ENCODE results near the gene LPAR2. TPM values are rescaled to one million over a fixed set of nuclear protein-coding genes. Genes with fewer than 3 reads are reported as not detected.

LPAR2 gene
- polyA plus RNA-seq, 3 donors: 1.9 to 108 (median 2.2) TPM

DNA sequence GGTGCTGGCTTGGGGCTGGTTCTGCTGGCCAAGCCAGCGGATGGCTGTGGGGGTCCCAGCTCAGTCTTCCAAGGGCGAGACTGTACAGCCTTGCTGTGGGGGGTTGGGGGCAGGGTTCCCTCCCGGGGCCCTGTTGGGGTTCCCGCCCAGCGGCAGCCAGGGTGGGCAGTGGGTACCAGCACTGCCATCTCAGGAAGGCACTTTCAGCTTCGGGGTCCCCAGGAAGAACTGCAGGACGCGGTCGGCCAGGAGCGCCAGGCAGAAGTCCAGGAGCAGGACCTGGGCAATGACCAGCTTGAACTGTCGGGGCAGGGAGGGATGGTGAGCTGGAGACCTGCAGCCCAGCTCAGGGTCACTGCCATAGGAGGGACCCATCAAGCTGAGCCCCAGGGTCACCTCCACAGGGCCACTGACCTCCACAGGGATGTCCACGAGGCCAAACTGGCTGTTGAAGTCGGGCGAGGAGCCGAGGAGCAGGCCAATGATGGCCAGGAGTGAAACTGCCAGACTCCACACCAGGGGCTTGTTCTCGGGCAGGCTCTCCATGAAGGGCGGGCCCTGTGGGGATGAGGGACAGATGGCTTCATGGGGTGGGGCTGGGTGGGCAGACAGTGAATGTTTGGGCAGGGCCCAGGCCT lies 17.3 kb upstream of the LPAR2 start:
- no peak for DNase-seq
- no peak overlapping the region for H3K9ac ChIP-seq (ENCODE audit: insufficient read depth, low read length, poor library complexity, severe bottlenecking)
- WGBS (ENCODE audit: insufficient coverage): 97% methylated on average over 16 of the region's 17 CpGs
- peaks cover 31% of the 10 kb centered on the region for H3K79me2 ChIP-seq (ENCODE audit: insufficient read depth, low read length)
- H3K27ac ChIP-seq (ENCODE audit: low read depth in 1 of 2, low read length in 2 of 2): no peak overlapping the region
- peaks cover 23% of the 10 kb centered on the region for H4K20me1 ChIP-seq (ENCODE audit: insufficient read depth, low read length)
- Mint-ChIP-seq H3K9me3 (no peaks in the 10 kb centered on the region), H3K36me3 (peaks cover 49 to 79% of the 10 kb centered on the region in 2 donors), H3K4me3 (no peak overlapping the region), H3K4me1 (peaks cover 13% of the 10 kb centered on the region), H3K27ac (peak overlapping the region in 2 of 7 donors; percentile 35 to 45), H3K27me3 (ENCODE audit: low read depth in 3 of 3) (peaks cover 0 to 2% (median 1%) of the 10 kb centered on the region in 3 donors)
- peaks cover 61 to 71% of the 10 kb centered on the region in 2 donors for H3K36me3 ChIP-seq (replicated peaks in 1 of 2; ENCODE audit: control insufficient read depth in 1 of 2, insufficient read depth in 2 of 2, low read length in 2 of 2)
- no peak overlapping the region for H3K4me3 ChIP-seq (replicated peaks in 1 of 3; ENCODE audit: low read depth in 2 of 3, low read length in 3 of 3)
- H2AFZ ChIP-seq (ENCODE audit: insufficient read depth, low read depth, low read length, poor library complexity, severe bottlenecking): no peak overlapping the region
- TF ChIP-seq, protein P1, sequence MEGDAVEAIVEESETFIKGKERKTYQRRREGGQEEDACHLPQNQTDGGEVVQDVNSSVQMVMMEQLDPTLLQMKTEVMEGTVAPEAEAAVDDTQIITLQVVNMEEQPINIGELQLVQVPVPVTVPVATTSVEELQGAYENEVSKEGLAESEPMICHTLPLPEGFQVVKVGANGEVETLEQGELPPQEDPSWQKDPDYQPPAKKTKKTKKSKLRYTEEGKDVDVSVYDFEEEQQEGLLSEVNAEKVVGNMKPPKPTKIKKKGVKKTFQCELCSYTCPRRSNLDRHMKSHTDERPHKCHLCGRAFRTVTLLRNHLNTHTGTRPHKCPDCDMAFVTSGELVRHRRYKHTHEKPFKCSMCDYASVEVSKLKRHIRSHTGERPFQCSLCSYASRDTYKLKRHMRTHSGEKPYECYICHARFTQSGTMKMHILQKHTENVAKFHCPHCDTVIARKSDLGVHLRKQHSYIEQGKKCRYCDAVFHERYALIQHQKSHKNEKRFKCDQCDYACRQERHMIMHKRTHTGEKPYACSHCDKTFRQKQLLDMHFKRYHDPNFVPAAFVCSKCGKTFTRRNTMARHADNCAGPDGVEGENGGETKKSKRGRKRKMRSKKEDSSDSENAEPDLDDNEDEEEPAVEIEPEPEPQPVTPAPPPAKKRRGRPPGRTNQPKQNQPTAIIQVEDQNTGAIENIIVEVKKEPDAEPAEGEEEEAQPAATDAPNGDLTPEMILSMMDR (IDR thresholded peaks at IDR 0.05): no peak
- no peak overlapping the region for H3K4me2 ChIP-seq (replicated peaks; ENCODE audit: extremely low read depth, low read length, poor library complexity, severe bottlenecking)
- no peaks in the 10 kb centered on the region for H3K9me3 ChIP-seq (replicated peaks in 1 of 2; ENCODE audit: control insufficient read depth in 1 of 2, insufficient read depth in 1 of 2, low read length in 2 of 2)
- no peaks in the 10 kb centered on the region for H3K27me3 ChIP-seq (ENCODE audit: control insufficient read depth in 2 of 2, insufficient read depth in 2 of 2, low read length in 2 of 2)
- intact Hi-C loops (cut with micrococcal nuclease): loop anchor here in 1 of 2 donors (2.0 kb wide), 1 partner anchor 113 kb away; no protein-coding TSS in a partner anchor
- H3K4me1 ChIP-seq (ENCODE audit: control insufficient read depth in 1 of 2, insufficient read depth in 2 of 2, low read length in 2 of 2): peaks cover 18 to 22% of the 10 kb centered on the region in 2 donors

DNA sequence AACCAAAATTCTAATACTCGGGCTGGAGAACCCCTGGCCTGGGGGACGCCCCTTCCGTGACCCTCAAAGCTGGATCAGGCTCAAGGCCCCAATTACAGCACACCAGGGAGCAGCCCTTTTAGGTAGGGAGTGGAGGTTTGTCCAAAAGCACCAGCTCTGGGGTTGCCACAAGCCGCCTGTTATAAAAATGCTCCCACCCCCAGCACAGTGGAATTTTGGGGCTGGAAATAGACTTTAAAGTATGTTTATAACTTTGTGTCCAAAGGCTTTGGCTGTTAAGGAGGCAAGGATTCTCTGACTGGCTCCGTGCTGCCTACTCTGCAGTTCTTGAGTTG lies 16.0 kb upstream of the LPAR2 start:
- Histone ChIP-seq H3K36me3 (replicated peaks in 1 of 2; ENCODE audit: control insufficient read depth in 1 of 2, insufficient read depth in 2 of 2, low read length in 2 of 2) (peaks cover 60 to 71% of the 10 kb centered on the region in 2 donors), H3K4me2 (replicated peaks; ENCODE audit: extremely low read depth, low read length, poor library complexity, severe bottlenecking) (peak overlapping the region; percentile 97), H3K27ac (ENCODE audit: low read depth in 1 of 2, low read length in 2 of 2) (peak overlapping the region; percentile 84 to 95), H3K9ac (ENCODE audit: insufficient read depth, low read length, poor library complexity, severe bottlenecking) (peak overlapping the region; percentile 94), H3K9me3 (replicated peaks in 1 of 2; ENCODE audit: control insufficient read depth in 1 of 2, insufficient read depth in 1 of 2, low read length in 2 of 2) (no peaks in the 10 kb centered on the region), H2AFZ (ENCODE audit: insufficient read depth, low read depth, low read length, poor library complexity, severe bottlenecking) (peak overlapping the region; percentile 82), H3K4me1 (ENCODE audit: control insufficient read depth in 1 of 2, insufficient read depth in 2 of 2, low read length in 2 of 2) (peaks cover 32 to 35% of the 10 kb centered on the region in 2 donors), H3K27me3 (ENCODE audit: control insufficient read depth in 2 of 2, insufficient read depth in 2 of 2, low read length in 2 of 2) (no peaks in the 10 kb centered on the region), H4K20me1 (ENCODE audit: insufficient read depth, low read length) (peaks cover 31% of the 10 kb centered on the region), H3K79me2 (ENCODE audit: insufficient read depth, low read length) (peaks cover 42% of the 10 kb centered on the region), H3K4me3 (replicated peaks in 1 of 3; ENCODE audit: low read depth in 2 of 3, low read length in 3 of 3) (peak overlapping the region in 2 of 3 experiments; percentile 94 to 95)
- no peaks in the 10 kb centered on the region for H3K9me3 Mint-ChIP-seq
- TF ChIP-seq, protein P1 (IDR thresholded peaks at IDR 0.05): peak; percentile 55
- intact Hi-C loops (cut with micrococcal nuclease): loop anchor here (1.0 to 2.0 kb wide), 2 partner anchors 111 to 112 kb away; no protein-coding TSS in a partner anchor
- H3K36me3 Mint-ChIP-seq: peaks cover 47 to 79% of the 10 kb centered on the region in 2 donors
- WGBS (ENCODE audit: insufficient coverage): 60% methylated on average over 1 of the region's 5 CpGs
- H3K27me3 Mint-ChIP-seq (ENCODE audit: low read depth in 3 of 3): peaks cover 0 to 1% (median 0%) of the 10 kb centered on the region in 3 donors
- H3K4me1 Mint-ChIP-seq: peaks cover 24% of the 10 kb centered on the region
- H3K27ac Mint-ChIP-seq: peak overlapping the region; percentile 89 to 98 (median 96)
- DNase-seq: no peak
- H3K4me3 Mint-ChIP-seq: peak overlapping the region; percentile 99
